Measurements from ENCODE around the gene PSMD3. TPM values are rescaled to one million over a fixed set of nuclear protein-coding genes. Genes with fewer than 3 reads are reported as not detected.
A peak's percentile ranks its signal among the peaks of the same experiment; 100 is the strongest.

The PSMD3 gene
- total RNA-seq, 1 donor from 2014 or later: 38.3 TPM

DNA sequence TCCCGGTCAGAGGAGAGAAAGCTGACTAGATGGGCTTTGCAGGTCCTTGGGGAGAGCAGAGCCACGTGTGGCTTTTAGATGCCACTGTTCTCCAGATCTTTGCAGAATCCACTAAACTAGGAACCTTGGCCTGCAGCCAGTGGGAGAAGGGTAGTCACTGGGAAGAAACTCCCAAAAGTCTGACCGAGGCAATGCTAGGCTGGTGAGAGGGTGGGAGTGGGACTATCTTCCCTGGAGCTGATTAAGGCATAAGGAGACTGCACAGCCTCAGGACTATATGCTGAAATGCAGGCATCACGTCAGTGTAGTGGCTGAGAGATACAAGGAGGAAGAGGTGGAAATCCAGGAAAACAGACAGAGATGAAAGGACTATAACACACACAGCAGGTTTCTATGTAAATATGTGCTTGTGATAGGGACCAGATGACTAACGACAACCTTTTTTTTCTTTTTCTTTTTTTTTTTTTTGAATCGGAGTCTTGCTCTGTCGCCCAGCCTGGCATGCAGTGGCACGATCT lies 20.0 kb upstream of the PSMD3 start:
- peak; percentile 72 for DNase-seq (ENCODE audit: low spot score)

DNA sequence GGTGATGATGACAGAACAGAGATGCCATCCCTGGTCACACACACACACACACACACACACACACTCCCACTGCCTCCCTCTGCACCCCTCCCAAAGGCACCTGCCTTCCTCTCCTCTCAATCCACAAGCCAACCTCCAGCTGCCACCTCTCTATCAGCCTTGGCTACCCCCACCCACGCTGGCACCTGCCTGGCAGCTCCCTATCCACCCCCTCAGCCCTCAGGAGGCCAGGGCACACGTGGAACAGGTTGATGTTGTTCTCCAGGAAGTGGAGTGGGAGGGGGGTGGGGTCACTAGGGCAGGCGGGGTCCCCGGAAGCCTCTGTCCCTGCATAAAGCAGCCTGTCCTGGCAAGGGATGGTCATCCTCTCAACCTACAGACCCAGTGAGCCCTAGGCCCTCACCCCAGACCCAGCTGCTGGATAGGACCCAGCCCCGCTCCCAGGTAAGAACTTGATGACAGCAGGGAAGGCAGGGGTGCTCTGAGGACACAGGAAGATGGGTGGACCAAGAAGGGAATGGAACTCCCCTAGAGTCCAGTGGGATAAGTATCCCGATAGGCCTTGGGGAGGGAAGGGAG lies 17.9 kb upstream of the PSMD3 start, which contains the start of gene GSDMA:
Gene GSDMA (plus strand): TSS at position 363 of the 579 bp plus-strand sequence. CDS start 2,684 bp downstream, outside the sequence.
- DNase-seq (ENCODE audit: low spot score): no peak

DNA sequence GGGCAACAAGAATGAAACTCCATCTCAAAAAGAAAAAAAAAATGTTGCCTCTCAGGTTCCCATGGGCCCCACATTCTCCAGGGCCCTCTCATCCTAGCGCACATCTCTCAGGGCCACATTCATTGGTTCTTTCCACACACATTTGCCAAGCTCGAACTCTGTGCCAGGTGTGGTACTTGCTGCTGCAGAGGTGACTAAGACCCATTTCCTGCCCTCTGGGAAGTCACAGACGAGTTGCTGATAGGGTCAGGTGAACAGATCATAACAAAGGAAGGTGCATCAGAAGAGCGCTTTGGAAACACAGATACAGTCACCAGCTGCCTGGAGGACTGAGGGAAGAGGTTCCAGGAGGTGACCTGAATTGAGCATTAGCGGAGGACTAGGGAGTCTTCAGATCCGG lies 16.8 kb upstream of the PSMD3 start:
- DNase-seq (ENCODE audit: low spot score): no peak

DNA sequence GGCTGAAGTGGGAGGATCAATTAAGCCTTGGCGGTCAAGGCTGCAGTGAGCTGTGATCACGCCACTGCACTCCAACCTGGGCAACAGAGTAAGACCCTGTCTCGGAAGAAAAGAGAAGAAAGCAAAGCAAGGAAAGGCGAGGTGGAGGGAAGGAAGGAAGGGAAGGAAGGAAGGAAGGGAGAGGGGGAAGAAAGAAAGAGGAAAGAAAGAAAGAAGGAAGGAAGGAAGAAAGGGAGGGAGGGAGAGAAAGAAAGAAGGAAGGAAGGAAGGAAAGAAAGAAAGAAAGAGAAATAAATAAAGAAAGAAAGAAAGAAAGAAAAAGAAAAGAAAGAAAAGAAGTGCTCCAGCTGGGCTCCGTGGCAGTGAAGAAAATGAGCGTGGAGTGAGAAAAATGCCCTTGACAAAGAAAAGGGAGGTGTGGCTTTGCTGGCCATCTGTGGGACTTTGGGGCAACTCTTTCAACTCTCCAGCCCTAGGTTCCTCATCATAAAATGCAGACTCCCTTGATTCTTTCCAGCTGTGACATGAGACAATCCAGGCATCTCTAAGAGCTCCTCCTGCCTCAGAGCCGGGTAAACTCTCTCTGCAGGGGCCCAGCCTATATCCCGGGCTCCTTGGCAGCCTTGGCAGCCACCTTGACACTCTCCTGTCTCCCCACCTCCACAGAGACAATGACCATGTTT lies 15.4 kb upstream of the PSMD3 start:
- DNase-seq (ENCODE audit: low spot score): peak; percentile 80

- DNase-seq (ENCODE audit: low spot score): no peak
Measured at GRCh38 chr17:39966771-39967170, 13.8 kb upstream of the PSMD3 start.

DNA sequence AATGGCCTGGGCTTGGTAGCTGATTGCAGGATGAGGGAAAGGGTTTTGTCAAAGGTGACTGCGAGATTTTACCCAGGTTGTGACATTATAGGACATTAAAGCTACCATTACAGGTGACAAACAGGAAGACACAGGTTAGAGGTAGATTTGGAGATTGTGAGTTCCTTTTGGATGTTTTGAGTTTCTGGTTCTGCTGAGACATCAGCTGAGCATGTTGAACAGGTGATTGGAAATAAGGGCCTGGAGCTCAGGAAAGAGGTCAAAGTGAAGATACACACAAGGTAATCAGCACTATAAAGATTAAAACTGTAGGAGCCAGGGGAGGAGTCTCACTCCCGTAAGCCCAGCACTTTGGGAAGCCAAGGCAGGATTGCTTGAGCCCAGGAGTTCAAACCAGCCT lies 11.8 kb upstream of the PSMD3 start:
- no peak for DNase-seq (ENCODE audit: low spot score)

DNA sequence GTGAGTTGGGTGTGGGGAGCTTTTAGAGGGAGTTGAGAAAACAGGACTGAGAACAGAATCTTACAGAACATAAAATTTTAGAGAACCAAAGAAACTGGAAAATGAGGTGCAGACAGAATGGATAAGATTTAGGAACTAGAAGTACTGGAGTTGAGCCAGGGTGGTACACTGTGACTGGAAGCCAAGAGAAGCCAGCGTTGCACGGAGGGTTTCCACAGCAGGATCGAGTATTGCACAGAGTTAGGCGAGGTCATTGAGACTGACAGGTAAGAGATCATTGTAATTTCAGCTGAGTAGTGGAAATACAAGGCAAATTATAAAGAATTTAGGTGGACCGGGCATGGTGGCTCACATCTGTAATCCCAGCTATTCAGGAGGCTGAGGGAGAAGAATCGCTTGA lies 11.2 kb upstream of the PSMD3 start:
- DNase-seq (ENCODE audit: low spot score): peak; percentile 23

GRCh38 chr17:39970157-39970692 lies 10.4 kb upstream of the PSMD3 start:
- no peak for DNase-seq (ENCODE audit: low spot score)

DNA sequence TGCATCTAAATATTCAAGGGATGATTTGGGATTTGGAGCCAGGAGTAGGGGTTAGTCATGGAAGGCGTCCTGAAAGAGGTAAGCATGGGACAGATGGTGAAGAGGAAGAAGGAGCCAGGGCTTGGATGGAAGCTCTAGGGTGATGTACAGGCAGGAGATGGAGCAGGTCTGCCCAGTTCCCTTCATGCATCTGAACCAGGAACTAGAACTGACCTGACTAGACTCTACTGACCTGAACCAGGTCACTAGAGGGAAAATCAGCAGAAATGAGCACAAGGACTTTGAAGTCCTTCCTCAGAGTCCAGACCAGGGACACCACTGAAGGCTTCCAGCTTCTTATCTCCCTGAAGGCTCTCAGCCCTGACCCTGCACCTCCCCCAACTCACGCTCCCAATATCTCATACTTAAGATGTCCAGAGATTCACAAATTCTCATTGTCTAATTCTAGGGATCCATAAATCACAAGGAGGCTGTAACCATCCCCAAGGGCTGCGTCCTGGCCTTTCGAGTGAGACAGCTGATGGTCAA lies 9.5 kb upstream of the PSMD3 start:
- DNase-seq (ENCODE audit: low spot score): no peak

DNA sequence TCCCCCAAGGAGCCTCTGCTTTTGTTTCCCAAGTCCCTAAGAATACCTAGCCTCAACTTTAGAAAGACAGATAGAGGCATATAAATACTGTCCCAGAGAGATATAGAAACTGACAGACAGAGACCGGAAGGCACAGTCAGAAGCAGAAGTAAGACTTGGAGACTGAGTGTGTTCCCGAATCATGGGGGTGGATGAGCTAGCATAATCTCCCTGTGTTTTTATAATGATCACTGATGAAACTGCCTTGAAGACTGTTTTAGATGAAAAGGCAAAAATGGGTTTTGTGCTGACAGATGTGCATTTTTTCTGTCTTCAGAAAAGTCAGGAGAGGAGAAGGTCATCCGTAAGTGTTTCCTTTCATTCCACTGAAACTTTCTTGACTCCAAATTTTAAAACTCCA lies 8.3 kb upstream of the PSMD3 start:
- DNase-seq (ENCODE audit: low spot score): peak; percentile 34

DNA sequence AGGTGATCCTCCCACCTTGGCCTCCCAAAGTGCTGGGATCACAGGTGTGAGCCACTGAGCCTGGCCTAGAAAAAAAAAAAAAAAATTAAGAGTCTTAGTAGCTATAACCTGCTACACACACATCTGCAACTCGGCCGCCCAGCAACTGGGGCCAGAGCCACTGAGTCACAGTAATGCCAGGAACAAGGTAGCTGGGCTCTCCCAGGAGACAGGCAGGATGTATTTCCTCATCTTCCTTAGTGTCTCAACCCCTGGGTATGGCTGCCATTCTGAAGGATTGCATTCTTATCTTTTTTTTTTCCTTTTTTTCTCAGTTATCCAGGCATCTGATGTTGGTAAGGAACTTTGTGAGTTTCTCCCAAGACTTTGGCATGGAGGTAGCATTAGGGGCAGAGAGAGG lies 7.1 kb upstream of the PSMD3 start:
- no peak for DNase-seq (ENCODE audit: low spot score)

GRCh38 chr17:39974433-39974832 lies 6.2 kb upstream of the PSMD3 start:
- DNase-seq (ENCODE audit: low spot score): no peak

DNA sequence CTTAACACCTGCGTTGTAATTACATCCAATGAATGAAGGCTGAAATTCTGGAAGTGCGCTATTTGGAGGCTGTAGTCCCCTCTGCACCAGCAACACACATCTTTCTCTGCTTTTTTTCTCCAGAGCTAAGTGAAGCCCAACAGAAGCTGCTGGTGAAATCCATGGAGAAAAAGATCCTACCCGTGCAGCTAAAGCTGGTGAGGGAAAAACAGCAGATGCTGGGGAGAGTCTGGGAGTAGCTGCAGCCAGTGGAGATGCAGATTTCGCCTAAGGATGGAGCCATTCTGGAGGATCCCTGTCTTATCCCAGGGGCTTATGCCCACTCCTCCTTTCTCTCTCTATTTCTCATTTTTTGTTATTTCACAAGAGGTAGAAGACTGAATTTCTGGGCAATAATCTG lies 4.8 kb upstream of the PSMD3 start:
- peak; percentile 40 for DNase-seq (ENCODE audit: low spot score)

GRCh38 chr17:39979016-39979670 lies 1.5 kb upstream of the PSMD3 start:
- peak; percentile 90 for DNase-seq (ENCODE audit: low spot score)

DNA sequence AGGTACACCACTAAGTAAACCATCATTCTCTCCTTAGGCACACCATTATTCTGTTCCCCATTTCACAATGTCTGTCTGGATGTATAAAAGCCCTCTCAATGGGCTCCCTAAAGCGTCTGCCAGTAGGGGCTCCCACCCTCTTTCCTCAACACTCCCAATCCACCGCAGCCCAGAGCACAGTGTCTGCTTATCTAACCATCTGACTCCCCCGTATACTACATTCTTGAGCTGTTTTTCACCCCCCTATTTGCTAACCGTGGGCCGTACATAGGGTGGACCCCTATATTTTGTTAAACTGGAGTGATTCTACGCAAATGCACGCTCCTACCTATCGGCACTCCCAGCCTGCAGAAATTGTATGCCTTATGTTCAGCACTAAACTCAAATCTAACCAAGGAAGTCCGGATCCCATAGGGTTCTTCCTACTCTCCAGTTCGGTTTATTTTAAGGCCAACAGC lies 685 bp upstream of the PSMD3 start:
- no peak for DNase-seq (ENCODE audit: low spot score)

GRCh38 chr17:39981207-39981741 lies 667 bp downstream of the PSMD3 start:
- no peak for DNase-seq (ENCODE audit: low spot score)

- no peak for DNase-seq (ENCODE audit: low spot score)
Measured at GRCh38 chr17:39981766-39982375, 1.3 kb downstream of the PSMD3 start.

GRCh38 chr17:39988206-39988810 lies 7.7 kb downstream of the PSMD3 start:
- no peak for DNase-seq (ENCODE audit: low spot score)

GRCh38 chr17:39994448-39994847 lies 13.8 kb downstream of the PSMD3 start:
- DNase-seq (ENCODE audit: low spot score): no peak

DNA sequence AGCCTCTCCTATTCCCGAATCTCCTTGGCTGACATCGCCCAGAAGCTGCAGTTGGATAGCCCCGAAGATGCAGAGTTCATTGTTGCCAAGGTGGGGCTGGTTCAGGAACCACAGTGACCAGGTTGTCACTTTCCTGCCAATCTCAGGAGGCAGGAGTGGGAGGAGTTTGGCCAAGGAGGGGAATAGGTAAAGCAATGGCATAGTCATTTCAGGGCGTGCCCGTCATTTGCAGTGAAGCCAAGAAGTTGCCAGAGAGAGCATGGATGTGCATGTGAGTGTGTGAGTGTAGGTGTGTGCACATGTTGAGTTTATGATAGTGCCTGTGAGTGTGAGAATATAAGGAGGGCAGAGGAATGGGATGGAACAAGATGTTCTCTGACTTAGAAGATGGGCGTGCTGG lies 14.8 kb downstream of the PSMD3 start:
- DNase-seq (ENCODE audit: low spot score): no peak

DNA sequence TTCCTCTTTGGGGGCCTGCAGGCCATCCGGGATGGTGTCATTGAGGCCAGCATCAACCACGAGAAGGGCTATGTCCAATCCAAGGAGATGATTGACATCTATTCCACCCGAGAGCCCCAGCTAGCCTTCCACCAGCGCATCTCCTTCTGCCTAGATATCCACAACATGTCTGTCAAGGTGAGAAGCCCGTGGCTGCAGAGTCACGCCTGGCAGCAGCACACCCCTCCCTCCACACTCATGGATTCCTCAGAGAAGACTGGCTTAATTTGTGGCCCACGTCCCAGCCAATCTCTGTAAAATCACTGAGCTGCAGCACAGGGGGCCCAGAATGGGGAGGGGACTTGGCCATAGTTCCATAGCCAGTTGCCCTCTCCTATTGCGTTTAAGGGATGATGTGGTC lies 15.6 kb downstream of the PSMD3 start:
- DNase-seq (ENCODE audit: low spot score): peak; percentile 59
